ENCODE results near the gene NEGR1.
A peak's percentile ranks its signal among the peaks of the same experiment; 100 is the strongest.

NEGR1 gene

GRCh38 chr1:72235062-72235461, 47.3 kb downstream of the NEGR1 start:
- no peak for DNase-seq

DNA sequence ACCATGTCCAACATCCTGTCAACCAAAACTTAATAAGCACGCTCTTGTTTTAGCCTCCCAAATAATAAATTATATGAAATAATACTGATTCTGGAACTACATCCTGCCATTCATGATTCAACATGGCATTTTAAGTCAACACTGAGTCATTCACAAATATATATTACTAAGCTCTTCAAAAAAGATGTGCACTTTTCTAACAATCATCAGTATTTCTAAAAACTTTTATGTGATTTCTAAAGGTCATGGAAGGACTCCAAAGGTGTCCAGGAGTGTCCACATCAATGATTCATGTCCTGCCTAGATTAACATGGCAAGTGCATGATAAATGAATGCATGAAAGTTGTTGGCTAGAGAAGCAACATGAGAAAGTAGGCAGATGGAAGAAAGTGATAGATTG, 51.6 kb downstream of the NEGR1 start:
- DNase-seq: no peak

DNA sequence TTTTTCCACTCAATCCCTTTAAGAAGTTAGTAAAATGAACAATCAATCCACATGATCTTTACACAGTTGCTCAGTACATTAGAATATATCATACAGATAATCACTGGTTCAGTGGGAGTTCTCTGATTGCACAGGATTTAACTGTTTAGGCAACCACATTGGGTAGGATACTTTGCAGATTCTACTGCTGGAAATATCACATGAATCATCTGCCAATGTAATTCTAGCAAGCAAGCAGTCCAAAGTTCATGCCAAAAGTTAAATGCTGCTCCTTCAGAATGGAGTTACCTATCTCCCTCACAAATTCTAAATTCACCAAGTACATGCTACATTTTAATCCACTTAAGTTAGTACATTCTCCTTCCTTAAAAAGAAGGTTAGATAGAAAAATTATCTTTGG, 52.4 kb downstream of the NEGR1 start:
- no peak for DNase-seq

DNA sequence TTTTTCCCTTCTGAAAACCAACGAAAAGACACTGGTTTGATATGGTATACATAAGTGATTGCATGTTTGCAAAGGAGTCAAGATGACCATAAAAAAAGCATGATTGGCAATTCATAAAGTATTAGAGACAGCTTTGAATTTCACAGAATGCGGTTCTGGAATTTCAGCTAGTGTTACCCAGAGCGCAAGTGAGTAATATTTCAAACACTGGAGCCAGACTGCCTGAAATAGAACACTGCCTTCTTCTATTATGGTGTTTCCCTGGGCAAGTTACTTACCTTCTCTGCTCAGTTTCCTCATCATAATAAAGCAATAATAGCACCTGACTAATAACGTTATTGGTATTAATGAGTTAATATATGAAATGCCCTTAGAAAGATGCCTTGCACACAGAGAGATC, 54.7 kb downstream of the NEGR1 start:
- DNase-seq: no peak

- no peak for DNase-seq
Measured at GRCh38 chr1:72224506-72224905, 57.8 kb downstream of the NEGR1 start.

DNA sequence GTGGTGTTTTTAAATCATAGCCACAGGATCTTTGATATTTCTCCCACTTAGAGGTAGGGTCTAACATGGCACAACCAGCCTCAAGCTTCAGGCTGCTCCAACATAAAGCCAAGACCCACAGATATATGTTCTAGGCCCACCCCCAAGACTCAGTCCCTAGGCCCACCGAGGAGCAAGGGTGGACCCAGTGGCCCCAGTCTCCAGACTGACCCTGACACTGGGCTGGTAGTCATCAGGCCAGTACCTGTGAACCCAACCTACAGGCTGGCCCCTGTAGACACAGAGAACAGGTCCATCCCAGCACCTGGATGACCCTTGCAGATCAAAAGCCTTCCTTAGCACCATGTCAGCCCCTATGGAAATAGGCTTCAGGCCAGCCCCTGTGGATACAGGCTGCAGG, 60.5 kb downstream of the NEGR1 start:
- no peak for DNase-seq

- no peak for DNase-seq
Measured at GRCh38 chr1:72218141-72218739, 64.1 kb downstream of the NEGR1 start.

DNA sequence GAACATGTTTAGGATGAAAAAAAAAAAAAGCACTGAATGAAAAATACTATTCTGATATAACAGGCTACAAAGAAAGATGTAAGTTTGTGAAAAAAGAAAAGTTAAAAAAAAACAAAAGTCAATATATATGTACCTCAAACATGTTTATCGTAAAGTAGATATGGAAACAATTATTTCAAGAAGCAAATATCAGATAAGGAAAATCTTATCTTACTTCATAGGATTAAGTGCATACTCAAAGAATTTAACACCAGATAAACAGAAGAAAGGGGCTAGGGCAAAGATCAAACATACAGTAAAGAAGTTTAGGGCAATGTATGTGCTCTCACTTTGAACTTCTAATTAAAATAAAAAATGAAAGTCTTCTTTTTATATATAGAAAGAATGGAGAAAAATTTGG, 75.3 kb downstream of the NEGR1 start:
- no peak for DNase-seq

DNA sequence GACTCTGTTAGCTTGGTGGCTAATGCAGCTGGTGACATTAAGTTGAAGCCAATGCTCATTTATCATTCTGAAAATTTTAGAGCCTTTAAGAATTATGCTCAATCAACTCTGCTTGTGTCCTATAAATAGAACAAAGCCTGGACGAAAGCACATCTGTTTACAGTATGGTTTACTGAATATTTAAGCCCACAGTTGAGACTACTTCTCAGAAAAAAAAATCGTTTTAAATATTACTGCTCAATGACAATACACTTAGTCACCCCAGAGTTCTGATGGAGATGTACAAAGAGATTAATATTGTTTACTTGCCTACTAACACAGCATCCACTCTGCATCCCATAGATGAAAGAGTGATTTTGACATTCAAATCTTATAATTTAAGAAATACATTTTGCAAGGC, 79.6 kb downstream of the NEGR1 start:
- no peak for DNase-seq

- DNase-seq: no peak
Measured at GRCh38 chr1:72197786-72198185, 84.6 kb downstream of the NEGR1 start.

DNA sequence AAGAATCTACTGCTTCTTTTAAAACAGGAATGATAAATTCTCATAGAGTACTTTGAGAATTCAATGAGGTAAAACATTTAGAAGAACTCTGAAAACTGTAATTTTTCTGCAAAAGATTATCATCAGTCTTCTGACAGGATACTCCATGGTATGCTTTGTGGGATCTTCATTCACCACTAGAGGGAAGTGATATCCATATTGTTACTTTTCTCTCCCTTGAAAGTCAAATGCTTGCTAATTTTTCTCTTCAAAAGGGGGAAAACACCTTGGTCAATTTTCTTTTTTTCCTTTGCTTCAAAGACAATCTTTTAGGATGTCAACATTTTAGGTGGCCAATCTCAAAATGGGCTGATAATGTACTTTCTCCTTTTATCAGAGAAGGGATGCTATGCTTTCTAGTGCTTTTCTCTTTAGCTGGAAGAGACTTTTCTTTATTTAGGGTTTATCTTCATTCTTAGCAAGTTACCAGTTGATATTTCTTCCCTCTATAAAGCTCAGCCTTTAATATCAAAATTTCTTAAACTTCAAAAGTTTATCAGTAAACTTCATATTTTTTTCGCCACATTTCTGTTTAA, 95.5 kb downstream of the NEGR1 start:
- peak in 1 of 51 donors; percentile 3 for DNase-seq

GRCh38 chr1:72184099-72184701, 98.1 kb downstream of the NEGR1 start:
- no peak for DNase-seq

DNA sequence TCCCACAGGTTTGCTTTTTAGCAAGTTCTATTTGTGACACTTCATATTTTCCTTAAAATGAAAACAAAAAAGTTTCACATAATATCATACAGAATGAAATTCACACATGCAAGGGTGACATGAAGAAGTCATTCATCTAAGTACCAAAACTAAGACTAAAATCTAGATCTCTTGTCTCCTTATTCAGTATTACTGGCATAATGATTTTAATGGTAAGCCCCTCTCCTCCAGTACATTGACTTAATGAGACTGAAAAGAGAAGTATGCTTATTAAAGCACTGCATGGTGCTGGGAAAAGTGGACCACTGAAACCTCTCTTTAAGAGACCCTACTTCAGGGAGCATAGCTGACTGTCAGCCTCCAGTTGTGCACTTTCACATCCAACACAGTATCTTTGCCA, 99.5 kb downstream of the NEGR1 start:
- no peak for DNase-seq

- DNase-seq: no peak
Measured at GRCh38 chr1:72178266-72178665, 104.1 kb downstream of the NEGR1 start.

DNA sequence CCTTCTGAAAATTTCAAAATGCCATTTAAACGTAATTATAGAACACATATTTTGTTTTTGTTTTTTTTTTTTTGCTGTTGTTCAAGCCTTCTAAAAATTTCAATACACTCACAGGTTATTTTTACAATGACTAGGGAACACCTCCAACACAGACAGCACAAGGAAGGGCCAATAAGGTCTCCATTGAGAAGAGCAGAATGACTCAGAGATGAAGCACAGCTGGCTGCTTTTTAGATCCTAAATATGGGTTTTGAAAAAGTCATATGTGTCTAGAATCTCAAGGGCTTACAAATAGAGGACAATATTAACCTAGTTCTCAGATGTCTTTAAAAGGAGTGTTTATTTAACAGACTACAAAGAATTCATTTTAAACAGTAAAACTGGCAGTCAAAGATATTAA, 104.6 kb downstream of the NEGR1 start:
- DNase-seq: no peak

- DNase-seq: no peak
Measured at GRCh38 chr1:72170246-72170645, 112.1 kb downstream of the NEGR1 start.

DNA sequence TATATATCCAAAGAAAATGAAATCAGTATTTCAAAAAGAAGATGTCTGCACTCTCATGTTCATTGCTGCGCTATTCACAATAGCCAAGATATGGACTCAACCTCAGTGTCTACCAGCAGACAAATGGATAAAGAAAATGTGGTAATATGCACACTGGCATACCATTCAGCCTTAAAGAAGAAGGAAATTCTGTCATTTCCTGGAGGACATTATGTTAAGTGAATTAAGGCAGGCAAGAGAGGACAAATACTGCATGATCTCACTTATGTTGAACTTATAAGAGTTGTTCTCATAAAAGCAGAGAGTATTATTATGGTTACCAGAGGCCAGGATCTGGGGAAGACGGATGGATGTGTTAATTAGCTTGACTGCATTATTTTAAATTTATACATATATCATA, 115.9 kb downstream of the NEGR1 start:
- no peak for DNase-seq

GRCh38 chr1:72150508-72150907, 131.8 kb downstream of the NEGR1 start:
- no peak for DNase-seq

- DNase-seq: no peak
Measured at GRCh38 chr1:72141875-72142274, 140.5 kb downstream of the NEGR1 start.

- no peak for DNase-seq
Measured at GRCh38 chr1:72140222-72140621, 142.1 kb downstream of the NEGR1 start.

DNA sequence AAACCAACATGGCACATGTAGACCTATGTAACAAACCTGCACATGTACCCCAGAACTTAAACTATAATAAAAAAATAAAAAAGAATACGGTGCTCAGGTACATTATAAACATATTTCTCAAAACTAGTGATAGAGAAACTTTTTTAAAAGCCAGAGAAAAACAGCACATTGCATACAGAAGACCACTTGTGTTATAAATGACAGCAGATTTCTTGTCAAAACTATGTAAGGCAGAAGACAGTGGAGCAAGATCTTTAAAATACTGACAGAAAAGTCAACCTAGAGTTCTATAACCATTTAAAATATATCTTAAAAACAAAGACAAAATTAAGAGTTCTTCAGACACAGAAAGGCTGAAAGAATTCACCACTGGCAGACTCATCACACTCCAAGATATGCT, 144.7 kb downstream of the NEGR1 start:
- DNase-seq: no peak

- no peak for DNase-seq
Measured at GRCh38 chr1:72129869-72130268, 152.5 kb downstream of the NEGR1 start.

DNA sequence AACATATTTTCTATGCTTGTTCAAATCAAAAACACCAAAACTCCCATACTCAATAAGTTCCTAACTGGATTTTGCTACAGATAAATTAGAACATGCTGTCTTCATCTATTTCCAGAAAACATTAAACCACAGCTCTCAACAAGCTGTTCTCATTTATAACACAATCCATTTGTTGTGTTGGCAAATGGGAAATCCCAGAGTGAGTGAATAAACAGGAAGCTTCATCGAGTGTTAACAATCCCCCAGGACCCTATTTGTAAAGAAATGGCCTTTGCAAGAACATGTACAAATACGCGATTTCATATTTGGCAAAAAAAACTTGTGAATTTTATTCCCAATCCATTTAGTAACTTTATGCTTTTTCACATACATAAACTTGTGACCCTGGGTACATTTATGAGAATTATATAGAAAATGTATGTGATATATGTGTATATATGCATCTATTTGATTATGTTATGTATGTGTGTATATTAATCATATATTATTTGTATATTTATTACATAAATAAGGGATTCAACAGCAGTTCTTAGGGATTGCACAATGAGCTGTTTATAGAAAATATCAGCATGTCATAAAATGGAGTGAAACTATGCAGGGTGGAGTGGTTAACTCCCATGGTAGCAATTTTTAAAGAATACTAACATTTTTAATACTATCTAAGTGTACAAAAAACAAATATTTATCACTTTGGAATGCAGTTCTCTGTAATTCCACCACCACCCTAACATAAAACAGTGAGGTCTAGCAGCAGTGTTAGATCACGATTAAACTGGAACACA, 160.0 kb downstream of the NEGR1 start:
- no peak for DNase-seq

Data from hypothalamus (tissue), 51 donors.